PC-3 (cell line): ENCODE results near the gene SLC6A17.

Experiments used
- EZH2 ChIP-seq: fragments of 300-600 bp; sonication (generic); IDR thresholded peaks from one replicate; pipeline ENCODE4 v1.6.1; 2017; ENCODE audit warnings: antibody characterized with exemption, mild to moderate bottlenecking, low read length; ENCODE audit not compliant: unreplicated experiment
- EZH2phosphoT487 ChIP-seq: fragments of 300-600 bp; sonication (generic); IDR thresholded peaks from 2 replicates; pipeline ENCODE4 v1.6.1; 2018; ENCODE audit warnings: mild to moderate bottlenecking, antibody characterized with exemption, low read length, borderline replicate concordance
- TF ChIP-seq, protein P1 (sequence below): fragments of 300-600 bp; sonication (generic); conservative IDR thresholded peaks from 2 replicates; pipeline ENCODE4 v1.5.1; 2017; ENCODE audit warnings: antibody characterized with exemption, low read depth, mild to moderate bottlenecking, low read length

DNA sequence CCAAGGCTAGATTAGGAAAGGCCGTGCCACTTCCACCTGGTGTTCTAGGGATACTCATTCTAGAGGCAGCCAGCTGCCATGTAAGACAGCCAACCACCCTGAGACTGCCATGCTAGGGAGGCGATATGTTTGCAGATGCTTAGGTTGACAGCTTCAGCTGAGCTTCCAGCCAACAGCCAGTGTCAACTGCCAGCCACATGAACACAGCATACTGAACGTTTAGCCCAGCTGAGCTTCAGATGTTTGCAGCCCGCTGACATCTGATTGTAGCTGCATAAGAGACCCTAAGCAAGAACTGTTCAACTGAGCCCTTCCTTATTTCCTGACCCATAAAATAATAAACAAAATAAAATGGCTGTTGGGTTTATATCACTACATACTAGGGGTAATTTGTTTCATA lies 54.9 kb downstream of the SLC6A17 start:
- TF ChIP-seq, protein P1, sequence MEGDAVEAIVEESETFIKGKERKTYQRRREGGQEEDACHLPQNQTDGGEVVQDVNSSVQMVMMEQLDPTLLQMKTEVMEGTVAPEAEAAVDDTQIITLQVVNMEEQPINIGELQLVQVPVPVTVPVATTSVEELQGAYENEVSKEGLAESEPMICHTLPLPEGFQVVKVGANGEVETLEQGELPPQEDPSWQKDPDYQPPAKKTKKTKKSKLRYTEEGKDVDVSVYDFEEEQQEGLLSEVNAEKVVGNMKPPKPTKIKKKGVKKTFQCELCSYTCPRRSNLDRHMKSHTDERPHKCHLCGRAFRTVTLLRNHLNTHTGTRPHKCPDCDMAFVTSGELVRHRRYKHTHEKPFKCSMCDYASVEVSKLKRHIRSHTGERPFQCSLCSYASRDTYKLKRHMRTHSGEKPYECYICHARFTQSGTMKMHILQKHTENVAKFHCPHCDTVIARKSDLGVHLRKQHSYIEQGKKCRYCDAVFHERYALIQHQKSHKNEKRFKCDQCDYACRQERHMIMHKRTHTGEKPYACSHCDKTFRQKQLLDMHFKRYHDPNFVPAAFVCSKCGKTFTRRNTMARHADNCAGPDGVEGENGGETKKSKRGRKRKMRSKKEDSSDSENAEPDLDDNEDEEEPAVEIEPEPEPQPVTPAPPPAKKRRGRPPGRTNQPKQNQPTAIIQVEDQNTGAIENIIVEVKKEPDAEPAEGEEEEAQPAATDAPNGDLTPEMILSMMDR: no peak
- TF ChIP-seq EZH2phosphoT487 (no peak), EZH2 (no peak)
